ENCODE measurements around the gene RNF126.
"Not testable (repeated sequence)": the region's sequence is repeated elsewhere in the genome, so short reads cannot be mapped to it uniquely, and the experiment has no call there.

The RNF126 gene

GRCh38 chr19:625257-625656 is 37.8 kb downstream of the RNF126 start:
- TF ChIP-seq CTCF (IDR thresholded peaks at IDR 0.05; ENCODE audit: insufficient read depth, low read depth, low read length, missing control alignments): no peak
- DNase-seq (ENCODE audit: low read depth): no peak
- no peak overlapping the region for H3K4me3 ChIP-seq (ENCODE audit: low read depth, low read length)

GRCh38 chr19:624433-625109 is 38.4 kb downstream of the RNF126 start:
- no peak for DNase-seq (ENCODE audit: low read depth)
- TF ChIP-seq CTCF (IDR thresholded peaks at IDR 0.05; ENCODE audit: insufficient read depth, low read depth, low read length, missing control alignments): no peak
- H3K4me3 ChIP-seq (ENCODE audit: low read depth, low read length): no peak overlapping the region

DNA sequence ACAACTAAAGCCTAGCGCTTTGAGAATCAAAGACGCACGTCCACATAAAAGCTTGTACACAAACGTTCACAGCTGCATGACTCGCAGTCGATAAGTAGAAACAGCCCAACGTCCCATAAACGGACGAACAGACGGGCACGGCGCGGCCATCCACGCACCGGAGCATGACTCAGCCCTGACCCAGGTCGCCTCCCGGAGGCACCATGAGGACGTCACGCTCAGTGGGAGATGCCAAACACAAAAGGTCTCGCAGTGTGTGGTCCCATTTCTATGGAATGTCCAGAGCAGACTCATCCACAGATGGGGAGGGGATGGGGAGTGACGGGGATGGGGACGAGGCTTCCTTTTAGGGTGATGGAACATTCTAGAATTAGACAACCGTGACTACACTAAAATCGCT is 39.0 kb downstream of the RNF126 start:
- no peak for DNase-seq (ENCODE audit: low read depth)
- no peak for TF ChIP-seq CTCF (IDR thresholded peaks at IDR 0.05; ENCODE audit: insufficient read depth, low read depth, low read length, missing control alignments)
- H3K4me3 ChIP-seq (ENCODE audit: low read depth, low read length): no peak overlapping the region

GRCh38 chr19:623175-623916 is 39.7 kb downstream of the RNF126 start:
- TF ChIP-seq CTCF (IDR thresholded peaks at IDR 0.05; ENCODE audit: insufficient read depth, low read depth, low read length, missing control alignments): no peak
- H3K4me3 ChIP-seq (ENCODE audit: low read depth, low read length): no peak overlapping the region

GRCh38 chr19:622666-623065 is 40.3 kb downstream of the RNF126 start:
- no peak for TF ChIP-seq CTCF (IDR thresholded peaks at IDR 0.05; ENCODE audit: insufficient read depth, low read depth, low read length, missing control alignments)
- DNase-seq (ENCODE audit: low read depth): no peak

More at GRCh38 chr19:623175-623916, 39.7 kb downstream of the RNF126 start:
- DNase-seq (ENCODE audit: low read depth): no peak

GRCh38 chr19:621819-622218 is 41.2 kb downstream of the RNF126 start:
- no peak for DNase-seq (ENCODE audit: low read depth)
- H3K4me3 ChIP-seq (ENCODE audit: low read depth, low read length): no peak overlapping the region
- no peak for TF ChIP-seq CTCF (IDR thresholded peaks at IDR 0.05; ENCODE audit: insufficient read depth, low read depth, low read length, missing control alignments)

More at GRCh38 chr19:622666-623065, 40.3 kb downstream of the RNF126 start:
- no peak overlapping the region for H3K4me3 ChIP-seq (ENCODE audit: low read depth, low read length)

- not testable (repeated sequence) for DNase-seq (ENCODE audit: low read depth)
Measured at GRCh38 chr19:621191-621590, 41.8 kb downstream of the RNF126 start.

More at GRCh38 chr19:621191-621590, 41.8 kb downstream of the RNF126 start:
- H3K4me3 ChIP-seq (ENCODE audit: low read depth, low read length): not testable (repeated sequence)
